ENCODE results near the gene PIP5K1B.

PIP5K1B gene

DNA sequence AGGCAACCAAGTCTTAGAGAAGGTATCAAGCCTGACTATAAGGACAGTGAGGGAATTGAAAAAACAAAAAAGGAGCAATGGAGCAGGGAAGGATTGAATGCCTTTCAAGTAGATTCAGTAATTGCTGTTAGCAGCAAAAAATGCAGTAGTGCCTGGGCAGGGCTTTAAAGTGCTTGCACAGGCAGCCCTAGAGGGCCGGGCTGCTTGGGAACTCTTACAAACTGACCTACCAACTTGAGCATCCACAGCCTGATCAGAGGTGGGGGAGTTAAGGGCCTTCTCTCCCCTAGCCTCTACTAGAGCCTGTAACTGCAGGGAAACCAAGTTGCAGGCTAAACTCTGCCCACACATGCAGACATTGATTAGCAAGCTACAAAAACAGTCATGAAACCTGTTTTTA lies 349.9 kb downstream of the PIP5K1B start:
- H3K27me3 ChIP-seq (ENCODE audit: control insufficient read depth, insufficient read depth, low read length): no peaks in the 10 kb centered on the region
- H3K4me1 ChIP-seq: no peaks in the 10 kb centered on the region
- H2AFZ ChIP-seq: no peak overlapping the region
- H3K27ac ChIP-seq: no peak overlapping the region
- no peaks in the 10 kb centered on the region for H3K36me3 ChIP-seq (ENCODE audit: control insufficient read depth, insufficient read depth, low read length)
- no peak for TF ChIP-seq CTCF (IDR thresholded peaks at IDR 0.05)
- H3K79me2 ChIP-seq: peaks cover 5% of the 10 kb centered on the region
- H3K4me2 ChIP-seq (ENCODE audit: low read length): no peak overlapping the region
- no peak overlapping the region for H3K9ac ChIP-seq
- H3K9me3 ChIP-seq (ENCODE audit: control insufficient read depth, low read length): no peaks in the 10 kb centered on the region
- no peak overlapping the region for H3K4me3 ChIP-seq (ENCODE audit: low read depth, low read length)

- Histone ChIP-seq H3K27me3 (ENCODE audit: control insufficient read depth, insufficient read depth, low read length) (no peaks in the 10 kb centered on the region), H3K36me3 (ENCODE audit: control insufficient read depth, insufficient read depth, low read length) (no peaks in the 10 kb centered on the region), H3K79me2 (peaks cover 5% of the 10 kb centered on the region), H3K4me1 (no peaks in the 10 kb centered on the region), H3K27ac (no peak overlapping the region), H3K4me2 (ENCODE audit: low read length) (no peak overlapping the region), H2AFZ (no peak overlapping the region), H3K9ac (no peak overlapping the region), H3K9me3 (ENCODE audit: control insufficient read depth, low read length) (no peaks in the 10 kb centered on the region), H3K4me3 (ENCODE audit: low read depth, low read length) (no peak overlapping the region)
- no peak for TF ChIP-seq CTCF (IDR thresholded peaks at IDR 0.05)
Observed at GRCh38 chr9:69056191-69056815, 351.3 kb downstream of the PIP5K1B start.

DNA sequence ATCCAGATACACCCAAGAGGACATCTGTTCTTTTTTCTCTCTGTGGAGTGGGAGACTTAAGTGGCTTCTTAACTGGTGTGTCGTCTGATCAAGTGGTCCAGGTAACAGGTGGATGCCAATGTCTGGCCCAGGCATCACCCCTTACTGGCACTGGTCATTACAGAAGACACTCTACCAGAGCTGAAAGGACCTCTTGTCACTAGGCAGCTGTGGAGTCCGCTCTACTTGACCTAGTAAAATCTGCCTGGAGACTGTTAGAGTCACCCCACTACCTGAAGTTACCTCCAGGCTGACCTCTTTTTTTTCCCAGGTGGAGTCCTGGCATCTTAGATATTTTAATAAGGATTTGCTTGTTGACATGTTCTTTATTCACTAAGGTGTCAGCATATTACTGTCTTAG lies 353.1 kb downstream of the PIP5K1B start:
- H3K4me3 ChIP-seq (ENCODE audit: low read depth, low read length): no peak overlapping the region
- H3K79me2 ChIP-seq: peaks cover 5% of the 10 kb centered on the region
- H3K27me3 ChIP-seq (ENCODE audit: control insufficient read depth, insufficient read depth, low read length): no peaks in the 10 kb centered on the region
- no peak overlapping the region for H2AFZ ChIP-seq
- H3K27ac ChIP-seq: no peak overlapping the region
- H3K4me1 ChIP-seq: no peaks in the 10 kb centered on the region
- H3K36me3 ChIP-seq (ENCODE audit: control insufficient read depth, insufficient read depth, low read length): no peaks in the 10 kb centered on the region
- no peak overlapping the region for H3K9ac ChIP-seq
- H3K4me2 ChIP-seq (ENCODE audit: low read length): no peak overlapping the region
- no peak for TF ChIP-seq CTCF (IDR thresholded peaks at IDR 0.05)
- H3K9me3 ChIP-seq (ENCODE audit: control insufficient read depth, low read length): no peaks in the 10 kb centered on the region
